GM12892 (cell line): ENCODE measurements around the gene PRMT9.

Experiments used
- POLR2A ChIP-seq: IDR thresholded peaks from 2 replicates; pipeline ENCODE4 v1.6.1; 2011; ENCODE audit warnings: low read depth, low read length, control low read depth
- POLR2AphosphoS5 ChIP-seq: IDR thresholded peaks from 2 replicates; pipeline ENCODE4 v1.6.1; 2011; ENCODE audit warnings: low read depth, low read length, control low read depth
- TAF1 ChIP-seq: IDR thresholded peaks from 2 replicates; pipeline ENCODE4 v1.6.1; 2011; ENCODE audit warnings: low read depth, mild to moderate bottlenecking, control low read depth, low read length, borderline replicate concordance

DNA sequence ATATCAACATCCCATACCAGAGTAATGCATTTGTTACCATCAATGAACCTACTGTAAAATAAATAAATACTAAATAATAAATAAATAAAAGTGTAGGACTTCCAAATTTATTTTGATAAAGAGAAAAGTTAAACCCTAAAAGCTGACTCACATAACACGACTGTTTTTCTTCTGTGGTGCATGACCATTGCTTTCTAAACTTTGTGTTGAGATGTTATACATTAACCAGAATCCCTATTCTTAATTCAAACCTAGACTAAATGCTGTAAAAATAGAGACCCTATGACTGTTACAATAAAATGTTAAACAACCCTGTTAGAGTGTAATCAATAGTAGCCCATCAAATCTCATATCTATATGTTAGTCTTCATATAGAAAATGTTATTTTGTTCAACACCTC, 20.9 kb upstream of the PRMT9 start:
- TF ChIP-seq POLR2A (no peak), POLR2AphosphoS5 (no peak), TAF1 (no peak)
